Measurements from ENCODE around the gene KIF1B. TPM values are rescaled to one million over a fixed set of nuclear protein-coding genes. Genes with fewer than 3 reads are reported as not detected.
A peak's percentile ranks its signal among the peaks of the same experiment; 100 is the strongest.
"Not testable (repeated sequence)": the region's sequence is repeated elsewhere in the genome, so short reads cannot be mapped to it uniquely, and the experiment has no call there.

KIF1B gene
- total RNA-seq, 1 donor from 2014 or later, result 210 TPM

GRCh38 chr1:10426535-10426848 lies 216.1 kb downstream of the KIF1B start:
- not testable (repeated sequence) for DNase-seq

- no peak for DNase-seq
Measured at GRCh38 chr1:10428984-10429383, 218.6 kb downstream of the KIF1B start.

- DNase-seq, result no peak
Measured at GRCh38 chr1:10429868-10430215, 219.5 kb downstream of the KIF1B start.

DNA sequence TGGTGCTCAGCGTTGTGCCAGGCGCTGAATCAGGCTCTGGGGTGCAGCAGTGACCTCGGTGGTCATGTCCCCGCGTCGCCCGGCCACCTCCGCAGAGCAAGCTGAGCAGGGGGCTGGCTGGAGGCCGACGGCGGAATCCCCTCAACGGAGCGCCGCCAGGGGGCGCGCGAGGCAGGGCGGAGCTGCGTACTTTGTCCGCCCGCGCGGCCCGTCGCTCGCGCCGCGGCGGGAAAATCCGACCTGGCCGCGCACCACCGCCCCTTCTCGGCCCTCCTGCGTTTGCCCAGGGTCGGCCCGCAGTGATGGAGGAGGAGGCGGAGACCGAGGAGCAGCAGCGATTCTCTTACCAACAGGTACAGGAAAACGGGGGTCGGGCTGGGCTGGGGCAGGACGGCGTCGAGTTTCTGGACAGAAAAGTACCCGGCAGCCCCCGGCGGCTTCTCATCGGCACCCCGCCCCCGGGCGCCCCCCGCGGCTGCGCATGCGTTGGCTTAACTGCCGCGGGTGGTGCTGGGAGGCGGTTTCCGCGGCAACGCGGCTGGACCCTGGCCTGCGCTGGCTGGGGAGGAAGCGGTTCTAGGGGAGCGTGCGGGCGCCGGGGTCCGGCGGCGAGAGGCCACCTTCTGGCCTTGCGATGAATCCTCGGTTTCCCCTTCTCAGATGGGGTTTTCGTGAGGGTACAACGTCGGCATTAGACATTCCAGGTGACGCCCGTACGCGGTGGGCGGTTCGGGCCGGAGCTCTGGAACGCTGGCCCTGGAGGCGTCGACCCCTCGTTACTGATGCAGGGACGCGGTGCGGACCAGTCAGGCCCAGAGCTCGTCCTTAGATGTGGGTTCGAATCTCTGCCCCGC lies 220.1 kb downstream of the KIF1B start, which contains the start of gene CENPS:
Gene CENPS, plus strand, starts transcription at position 218 of the 854 bp plus-strand sequence. Its CDS starts 85 bp downstream, at position 303.
- peak; percentile 82 for DNase-seq

Small RNA genes within 50 kb of the gene (small RNA-seq; reads per million reads assigned to genes)
- gene MIR1273D (not detected), gene RNU6-37P (not detected), gene RNU6-828P (not detected)

Other genes starting within 250 kb of the KIF1B start
- gene RBP7, start 213.3 kb upstream of the KIF1B start, total RNA-seq, result not detected
- gene UBE4B, start 177.6 kb upstream of the KIF1B start, total RNA-seq, result 35.4 TPM
- 94.1 TPM for gene PGD, start 188.5 kb downstream of the KIF1B start, total RNA-seq
- gene CENPS, start 219.9 kb downstream of the KIF1B start, total RNA-seq, result 6.6 TPM
- gene CORT, start 239.5 kb downstream of the KIF1B start, total RNA-seq, result 3.0 TPM

Data from occipital lobe (tissue), 3 donors.